ENCODE data around the gene TMEM107.

Gene TMEM107

DNA sequence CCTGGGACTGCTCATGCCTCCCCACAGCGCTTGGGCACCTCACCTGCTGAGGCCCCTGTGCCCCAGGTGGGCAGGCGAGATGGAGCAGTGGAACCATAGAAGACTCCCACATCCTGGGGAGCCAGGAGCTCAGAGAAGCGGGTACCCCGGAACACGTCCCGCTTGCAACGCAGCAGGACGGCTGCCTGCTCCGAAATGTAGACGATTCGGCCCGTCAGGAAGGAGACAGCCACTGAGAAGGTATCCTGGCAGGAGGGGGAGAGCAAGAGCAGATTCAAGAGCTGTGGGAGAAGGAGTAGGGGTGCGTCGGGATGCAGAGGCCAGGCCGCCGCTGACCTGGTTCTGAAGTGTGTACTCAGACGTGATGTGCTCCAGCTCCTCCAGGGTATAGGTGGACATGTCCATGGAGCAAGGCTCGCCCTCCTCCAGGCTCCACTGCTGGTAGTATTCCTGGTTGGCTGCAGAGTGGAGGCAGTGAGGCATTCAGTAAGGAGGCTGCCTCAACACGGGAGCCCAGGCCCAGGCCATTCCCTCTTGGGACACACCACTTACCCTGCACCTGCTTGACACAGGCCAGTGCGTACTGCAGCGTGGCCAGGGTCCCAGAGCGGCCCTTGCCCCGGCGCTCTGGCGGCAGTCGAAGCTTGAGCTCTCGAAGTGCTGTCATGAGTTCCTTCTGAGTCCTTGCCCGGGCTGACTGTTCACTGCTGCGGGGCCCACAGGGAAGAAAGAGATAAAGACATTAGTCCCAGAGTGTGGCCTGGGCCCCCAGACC, 26.6 kb downstream of the TMEM107 start:
- H3K4me3 ChIP-seq (ENCODE audit: low read depth, low read length): no peak overlapping the region
- TF ChIP-seq, protein P1, sequence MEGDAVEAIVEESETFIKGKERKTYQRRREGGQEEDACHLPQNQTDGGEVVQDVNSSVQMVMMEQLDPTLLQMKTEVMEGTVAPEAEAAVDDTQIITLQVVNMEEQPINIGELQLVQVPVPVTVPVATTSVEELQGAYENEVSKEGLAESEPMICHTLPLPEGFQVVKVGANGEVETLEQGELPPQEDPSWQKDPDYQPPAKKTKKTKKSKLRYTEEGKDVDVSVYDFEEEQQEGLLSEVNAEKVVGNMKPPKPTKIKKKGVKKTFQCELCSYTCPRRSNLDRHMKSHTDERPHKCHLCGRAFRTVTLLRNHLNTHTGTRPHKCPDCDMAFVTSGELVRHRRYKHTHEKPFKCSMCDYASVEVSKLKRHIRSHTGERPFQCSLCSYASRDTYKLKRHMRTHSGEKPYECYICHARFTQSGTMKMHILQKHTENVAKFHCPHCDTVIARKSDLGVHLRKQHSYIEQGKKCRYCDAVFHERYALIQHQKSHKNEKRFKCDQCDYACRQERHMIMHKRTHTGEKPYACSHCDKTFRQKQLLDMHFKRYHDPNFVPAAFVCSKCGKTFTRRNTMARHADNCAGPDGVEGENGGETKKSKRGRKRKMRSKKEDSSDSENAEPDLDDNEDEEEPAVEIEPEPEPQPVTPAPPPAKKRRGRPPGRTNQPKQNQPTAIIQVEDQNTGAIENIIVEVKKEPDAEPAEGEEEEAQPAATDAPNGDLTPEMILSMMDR (IDR thresholded peaks at IDR 0.05; ENCODE audit: insufficient read depth, low read length, missing control alignments): no peak
- no peak for DNase-seq (ENCODE audit: low read depth, low spot score)
- CTCF ChIA-PET: interaction anchor here (0.7 to 3.9 kb wide), 3 partner anchors 9 to 32 kb away, joined by 3 to 38 read pairs (median 8); partner anchors contain the start of gene ALOXE3
- POLR2A ChIA-PET: interaction anchor here (0.7 to 1.7 kb wide), 2 partner anchors 9 to 11 kb away, joined by 5 to 9 read pairs; no protein-coding TSS in a partner anchor

DNA sequence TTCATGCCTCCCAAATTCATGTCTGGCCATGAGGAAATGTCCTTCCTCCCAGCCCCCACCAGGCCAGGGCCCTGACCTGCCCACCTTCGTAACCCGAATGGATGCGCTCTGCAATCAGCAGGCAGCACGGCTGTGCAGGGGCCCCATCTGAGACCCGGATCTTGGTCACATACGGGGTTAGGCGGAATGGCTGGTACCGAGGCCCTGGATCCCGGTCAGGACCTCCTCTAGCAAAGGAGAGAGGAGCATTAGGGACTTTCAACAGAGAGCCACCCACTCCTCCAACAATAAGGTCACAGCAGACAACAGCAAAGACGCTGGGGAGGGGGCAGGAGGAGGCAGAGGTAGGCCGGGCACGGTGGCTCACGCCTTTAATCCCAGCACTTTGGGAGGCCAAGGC, 27.6 kb downstream of the TMEM107 start:
- ChIA-PET POLR2A (no interaction called here), CTCF (interaction anchor here (1.2 kb wide), 1 partner anchor 30 kb away, joined by 3 read pairs; the partner anchor contains the start of gene ALOXE3)
- H3K4me3 ChIP-seq (ENCODE audit: low read depth, low read length): no peak overlapping the region
- TF ChIP-seq, protein P1 (IDR thresholded peaks at IDR 0.05; ENCODE audit: insufficient read depth, low read length, missing control alignments): no peak
- no peak for DNase-seq (ENCODE audit: low read depth, low spot score)

DNA sequence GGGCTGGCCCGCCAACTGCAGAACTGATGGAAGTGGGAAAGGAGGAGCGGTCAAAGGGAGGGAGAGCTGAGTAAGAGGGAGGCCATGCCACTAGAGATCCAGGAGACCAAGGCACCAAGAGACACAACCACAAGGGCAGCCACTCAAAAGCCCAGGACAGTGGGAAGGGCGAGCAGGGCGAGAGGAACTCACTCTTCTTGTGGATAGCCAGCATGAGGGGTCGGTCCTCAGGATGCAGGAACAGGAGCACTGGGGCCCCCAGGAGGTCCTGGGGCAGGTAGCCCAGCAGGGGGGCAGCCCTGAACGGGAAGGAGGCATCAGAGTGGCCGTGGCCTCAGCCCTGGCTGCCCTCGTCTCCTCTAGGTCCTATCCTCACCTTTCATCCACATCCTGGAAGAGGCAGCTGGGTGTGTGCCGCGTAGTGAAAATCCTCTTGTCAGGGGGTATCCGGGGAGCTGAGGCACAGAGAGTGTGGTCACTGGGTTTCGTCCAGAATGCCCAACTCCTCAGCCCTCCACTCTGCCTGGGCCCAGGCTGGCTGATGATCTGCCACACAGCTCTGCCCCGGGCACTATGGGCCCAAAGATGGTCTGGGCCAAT, 28.3 kb downstream of the TMEM107 start:
- ChIA-PET POLR2A (no interaction called here), CTCF (interaction anchor here (1.2 kb wide), 1 partner anchor 29 kb away, joined by 3 read pairs; the partner anchor contains the start of gene ALOXE3)
- TF ChIP-seq, protein P1 (IDR thresholded peaks at IDR 0.05; ENCODE audit: insufficient read depth, low read length, missing control alignments): no peak
- no peak overlapping the region for H3K4me3 ChIP-seq (ENCODE audit: low read depth, low read length)
- no peak for DNase-seq (ENCODE audit: low read depth, low spot score)

DNA sequence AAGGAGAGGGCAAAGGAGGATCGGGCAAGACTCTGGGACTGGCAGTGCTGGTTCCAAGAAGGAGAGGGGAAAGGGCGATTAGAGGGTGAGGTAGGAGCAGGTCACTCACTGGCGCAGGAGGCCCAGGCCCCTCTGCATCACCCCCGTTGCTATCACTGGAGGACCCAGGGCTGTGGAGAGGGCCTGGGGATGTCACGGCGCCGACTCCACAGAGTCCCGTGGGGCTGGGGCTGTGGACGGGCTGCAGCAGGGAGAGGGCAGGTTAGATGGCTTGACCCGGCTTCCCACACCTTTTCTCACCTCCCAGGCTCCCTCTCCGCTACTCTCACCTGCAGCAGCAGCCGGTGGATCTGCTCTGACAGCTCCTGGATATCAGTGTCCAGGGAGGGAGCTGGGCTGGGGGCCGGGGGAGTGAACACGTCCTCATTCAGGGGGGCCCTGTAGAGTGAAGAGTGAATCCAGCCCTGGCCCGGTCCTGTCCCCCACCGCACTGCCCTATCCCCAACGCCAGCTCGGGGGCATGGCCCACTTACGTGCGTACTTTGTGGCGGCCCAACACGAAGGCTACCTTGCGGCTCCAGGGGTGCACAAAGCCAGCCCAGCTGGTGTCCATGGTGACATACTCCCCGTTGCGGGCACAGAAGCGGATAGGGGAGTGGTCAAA, 28.9 kb downstream of the TMEM107 start:
- DNase-seq (ENCODE audit: low read depth, low spot score): no peak
- no peak overlapping the region for H3K4me3 ChIP-seq (ENCODE audit: low read depth, low read length)
- CTCF ChIA-PET: interaction anchor here (0.7 to 1.2 kb wide), 2 partner anchors 11 to 29 kb away, joined by 3 read pairs; partner anchors contain the start of gene ALOXE3
- TF ChIP-seq, protein P1 (IDR thresholded peaks at IDR 0.05; ENCODE audit: insufficient read depth, low read length, missing control alignments): no peak
- POLR2A ChIA-PET: no interaction called here

DNA sequence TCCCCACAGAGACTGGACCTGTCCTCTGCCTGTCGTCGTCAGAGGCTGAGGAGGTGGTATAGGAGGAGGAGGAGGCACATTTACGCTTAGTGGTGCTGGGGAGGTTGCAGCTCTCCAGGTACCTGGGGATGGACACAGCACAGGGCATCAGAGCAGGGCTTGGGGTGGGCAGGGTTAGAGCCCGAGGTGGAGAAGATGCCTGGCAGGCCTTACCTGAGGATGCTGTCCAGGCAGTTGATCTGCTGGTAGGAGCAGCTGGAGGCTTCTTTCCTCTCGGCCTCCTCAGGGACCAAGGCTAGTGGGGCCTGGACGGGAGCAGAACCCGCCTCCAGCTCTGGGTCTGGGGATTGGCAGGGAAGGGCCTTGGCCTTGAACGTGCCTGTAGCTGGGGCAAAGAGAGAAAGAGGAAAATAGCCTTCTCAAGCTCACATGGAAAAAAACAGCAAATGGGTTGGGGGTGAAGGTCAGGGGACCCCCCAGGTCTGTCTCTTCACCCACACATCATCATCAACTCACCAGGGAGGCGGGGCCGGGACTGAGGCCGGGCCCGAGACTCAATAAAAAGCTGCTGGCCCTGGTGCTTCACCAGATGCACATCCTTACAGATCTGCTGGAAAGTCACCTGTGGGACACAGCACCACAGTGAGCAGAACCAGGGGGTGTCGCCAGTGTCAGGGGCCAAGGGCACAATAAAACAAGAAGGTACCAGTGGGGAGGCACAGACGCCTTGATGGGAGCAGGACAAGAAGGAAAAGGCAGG, 29.6 kb downstream of the TMEM107 start:
- TF ChIP-seq, protein P1 (IDR thresholded peaks at IDR 0.05; ENCODE audit: insufficient read depth, low read length, missing control alignments): no peak
- ChIA-PET POLR2A (no interaction called here), CTCF (interaction anchor here (0.7 kb wide), 1 partner anchor 12 kb away, joined by 3 read pairs; no protein-coding TSS in a partner anchor)
- DNase-seq (ENCODE audit: low read depth, low spot score): no peak
- H3K4me3 ChIP-seq (ENCODE audit: low read depth, low read length): no peak overlapping the region
